ENCODE data around the gene SMIM24. TPM values are rescaled to one million over a fixed set of nuclear protein-coding genes. Genes with fewer than 3 reads are reported as not detected.
A peak's percentile ranks its signal among the peaks of the same experiment; 100 is the strongest.
"Not testable (repeated sequence)": the region's sequence is repeated elsewhere in the genome, so short reads cannot be mapped to it uniquely, and the experiment has no call there.

Gene SMIM24
- total and polyA plus RNA-seq, 10 donors, result 0.63 to 3.0 (median 1.3) TPM; not detected in 3

GRCh38 chr19:3434630-3435553, 45.4 kb downstream of the SMIM24 start:
- peaks cover 0 to 78% (median 10%) of the 10 kb centered on the region in 6 donors for H3K36me3 ChIP-seq

DNA sequence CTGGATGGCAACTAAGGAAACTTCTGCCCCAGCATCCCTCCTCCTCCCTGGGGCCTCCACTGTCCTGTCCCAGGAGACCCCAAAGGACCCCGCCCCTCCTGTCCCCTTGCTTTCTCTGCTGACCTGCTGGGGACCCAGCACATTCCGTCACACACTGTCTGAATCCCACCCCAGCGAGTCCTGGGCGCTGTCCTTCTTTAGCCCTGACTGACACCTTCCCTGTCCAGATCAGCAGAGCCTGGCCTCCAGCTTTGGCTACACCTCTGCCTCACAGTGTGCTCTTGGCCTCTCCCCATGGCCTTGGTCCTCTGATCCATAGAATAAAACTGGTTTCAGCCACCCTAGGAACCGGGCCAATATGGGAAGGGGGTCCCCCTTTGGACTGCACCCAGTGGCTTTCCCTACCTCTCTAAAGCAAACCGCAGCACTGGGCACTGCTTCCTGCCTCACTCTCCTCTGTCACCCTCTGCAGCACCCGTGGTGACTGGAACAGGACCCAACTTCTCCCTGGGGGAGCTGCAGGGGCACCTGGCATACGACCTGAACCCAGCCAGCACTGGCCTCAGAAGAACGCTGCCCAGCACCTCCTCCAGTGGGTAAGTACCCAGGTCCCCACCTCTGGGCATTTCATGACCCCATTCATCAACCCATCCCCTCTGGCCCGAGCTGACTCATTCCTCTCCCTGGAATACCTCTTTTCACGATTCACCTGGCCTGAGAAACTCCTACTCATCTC, 46.4 kb downstream of the SMIM24 start:
- peak overlapping the region; percentile 60 to 96 (median 92) for H3K27ac ChIP-seq
- H3K4me1 ChIP-seq, result peaks cover 25 to 65% (median 42%) of the 10 kb centered on the region in 6 donors
- H3K4me3 ChIP-seq, result peak overlapping the region in 4 of 8 donors; percentile 50 to 75 (median 62)
- TF ChIP-seq POLR2AphosphoS5 (IDR thresholded peaks at IDR 0.05), result no peak
- TF ChIP-seq CTCF (IDR thresholded peaks at IDR 0.05 in 8 of 11, conservative IDR thresholded peaks at IDR 0.05 in 3 of 11), result no peak
- TF ChIP-seq POLR2A (IDR thresholded peaks at IDR 0.05), result no peak
- H3K27me3 ChIP-seq (replicated peaks in 1 of 7), result no peaks in the 10 kb centered on the region
- no peaks in the 10 kb centered on the region for H3K9me3 ChIP-seq
- intact Hi-C loops (cut with DNase I; ENCODE audit: low total_unique reads), result no loop called here
- no peak for DNase-seq
- WGBS, 5 donors, result 86 to 91% (median 87%) methylated on average over 10 to 11 of the region's 11 CpGs
- peaks cover 0 to 73% (median 9%) of the 10 kb centered on the region in 6 donors for H3K36me3 ChIP-seq

More at GRCh38 chr19:3434630-3435553, 45.4 kb downstream of the SMIM24 start:
- H3K4me3 ChIP-seq, result peak overlapping the region; percentile 39 to 75 (median 61)
- WGBS, 5 donors, result 3 to 21% (median 3%) methylated on average over 5 to 67 of the region's 67 CpGs
- no peaks in the 10 kb centered on the region for H3K9me3 ChIP-seq
- peak overlapping the region; percentile 79 to 96 (median 94) for H3K27ac ChIP-seq
- DNase-seq, result peak; percentile 99
- no peaks in the 10 kb centered on the region for H3K27me3 ChIP-seq (replicated peaks in 1 of 7)
- peaks cover 18 to 57% (median 34%) of the 10 kb centered on the region in 6 donors for H3K4me1 ChIP-seq
- intact Hi-C loops (cut with DNase I; ENCODE audit: low total_unique reads), result no loop called here
- TF ChIP-seq POLR2AphosphoS5 (IDR thresholded peaks at IDR 0.05) (peak; percentile 89 to 96 (median 90)), CTCF (IDR thresholded peaks at IDR 0.05 in 8 of 11, conservative IDR thresholded peaks at IDR 0.05 in 3 of 11) (peak in 5 of 11 experiments; percentile 9 to 33 (median 25)), POLR2A (IDR thresholded peaks at IDR 0.05) (peak in 1 of 3 donors; percentile 25)

GRCh38 chr19:3433313-3433712, 47.0 kb downstream of the SMIM24 start:
- Histone ChIP-seq H3K4me3 (no peak overlapping the region), H3K4me1 (peaks cover 28 to 71% (median 47%) of the 10 kb centered on the region in 6 donors), H3K9me3 (no peaks in the 10 kb centered on the region), H3K36me3 (peaks cover 0 to 66% (median 7%) of the 10 kb centered on the region in 6 donors), H3K27ac (peak overlapping the region; percentile 60 to 96 (median 92)), H3K27me3 (replicated peaks in 1 of 7) (no peaks in the 10 kb centered on the region)
- DNase-seq, result peak; percentile 86
- intact Hi-C loops (cut with DNase I; ENCODE audit: low total_unique reads), result no loop called here
- WGBS, 5 donors, result 69 to 90% (median 72%) methylated on average over 9 to 12 of the region's 12 CpGs
- no peak for TF ChIP-seq POLR2A (IDR thresholded peaks at IDR 0.05)
- TF ChIP-seq POLR2AphosphoS5 (IDR thresholded peaks at IDR 0.05), result peak; percentile 61 to 73 (median 67)

GRCh38 chr19:3431760-3432397, 48.4 kb downstream of the SMIM24 start:
- H3K27ac ChIP-seq, result peak overlapping the region in 5 of 8 donors; percentile 90 to 96 (median 94)
- peaks cover 0 to 60% (median 3%) of the 10 kb centered on the region in 6 donors for H3K36me3 ChIP-seq
- TF ChIP-seq POLR2A (IDR thresholded peaks at IDR 0.05) (no peak), CTCF (IDR thresholded peaks at IDR 0.05 in 8 of 11, conservative IDR thresholded peaks at IDR 0.05 in 3 of 11) (no peak)
- H3K4me1 ChIP-seq, result peaks cover 35 to 83% (median 57%) of the 10 kb centered on the region in 6 donors
- intact Hi-C loops (cut with DNase I; ENCODE audit: low total_unique reads), result loop anchor here (2.0 kb wide), 1 partner anchor 105 kb away; no protein-coding TSS in a partner anchor
- 83 to 95% (median 92%) methylated on average over 13 to 18 of the region's 18 CpGs for WGBS, 5 donors
- H3K4me3 ChIP-seq, result no peak overlapping the region
- H3K9me3 ChIP-seq, result no peaks in the 10 kb centered on the region
- H3K27me3 ChIP-seq (replicated peaks in 1 of 7), result no peaks in the 10 kb centered on the region
- no peak for DNase-seq

GRCh38 chr19:3430366-3430680, 50.0 kb downstream of the SMIM24 start:
- not testable (repeated sequence) for DNase-seq; H3K27me3 ChIP-seq (replicated peaks in 1 of 7); H3K4me3 ChIP-seq; H3K9me3 ChIP-seq
- Histone ChIP-seq H3K4me1 (peaks cover 31 to 75% (median 50%) of the 10 kb centered on the region in 6 donors), H3K27ac (peak overlapping the region in 6 of 8 donors; percentile 8 to 94 (median 82)), H3K36me3 (peaks cover 0 to 60% (median 3%) of the 10 kb centered on the region in 6 donors)
- WGBS, 5 donors, result 71 to 89% (median 81%) methylated on average over 5 of the region's 5 CpGs
- intact Hi-C loops (cut with DNase I; ENCODE audit: low total_unique reads), result loop anchor here (2.0 kb wide), 1 partner anchor 104 kb away; no protein-coding TSS in a partner anchor

Measured in spleen (tissue), 11 donors.